B cell (primary cell): ENCODE results near the gene GALNT10. TPM values are rescaled to one million over a fixed set of nuclear protein-coding genes. Genes with fewer than 3 reads are reported as not detected.

Experiments used
- polyA plus RNA-seq: library from polyadenylated mRNA; depleted of rRNA; stranded (reverse); fragments of >200 nt; gene quantifications from 2 replicates; pipeline ENCODE4 v1.2.3, GENCODE V29; 2012
- small RNA-seq: library from RNA; depleted of rRNA; stranded (forward); fragments of <200 nt; gene quantifications from one replicate; pipeline ENCODE3, GENCODE V24; 2012; ENCODE audit warnings: low replicate concordance, low read depth; ENCODE audit not compliant: insufficient read length
- total RNA-seq, 2 donors: library from RNA; stranded (reverse); fragments of 120-200 nt in 1 of 2; gene quantifications; 1 replicate in 1 of 2; 2 replicates in 1 of 2; pipeline versions ENCODE4 v1.2.3 to v1.2.4, GENCODE V29; 2013 to 2022

GALNT10 gene
- total and polyA plus RNA-seq, 2 donors (not counting 1 experiment from before 2014, with no cell fraction given) = 27.7 to 42.8 TPM

Small RNAs within 50 kb of the gene (small RNA-seq; reads per million reads assigned to genes)
- gene MIR1294 (0.95 reads per million), gene RN7SL655P (not detected)

Other genes with a start within 250 kb of the GALNT10 start
- 34.2 and 36.2 TPM in 2 replicates for gene FAM114A2, start 151.8 kb upstream of the GALNT10 start, total RNA-seq
- gene FAM114A2, start 151.8 kb upstream of the GALNT10 start, polyA plus RNA-seq = 6.0 and 10.4 TPM in 2 replicates
- gene MFAP3, start 151.8 kb upstream of the GALNT10 start, total RNA-seq = 22.9 and 27.1 TPM in 2 replicates
- gene MFAP3, start 151.8 kb upstream of the GALNT10 start, polyA plus RNA-seq = 4.6 and 4.8 TPM in 2 replicates